Ishikawa (cell line): Measurements from ENCODE around the gene ZBED2.

Experiments
- CEBPB ChIP-seq: IDR thresholded peaks from 2 replicates; pipeline ENCODE4 v1.6.1; 2012
- CREB1 ChIP-seq: IDR thresholded peaks from 2 replicates; pipeline ENCODE4 v1.6.1; 2012; ENCODE audit warnings: low read depth
- EGR1 ChIP-seq: IDR thresholded peaks from 2 replicates; pipeline ENCODE4 v1.6.1; 2012
- EP300 ChIP-seq: IDR thresholded peaks from 2 replicates; pipeline ENCODE4 v1.6.1; 2012; ENCODE audit warnings: borderline replicate concordance
- FOXM1 ChIP-seq: IDR thresholded peaks from 2 replicates; pipeline ENCODE4 v1.6.1; 2012; ENCODE audit warnings: low read depth, borderline replicate concordance
- MAX ChIP-seq: IDR thresholded peaks from 2 replicates; pipeline ENCODE4 v1.6.1; 2012
- NFIC ChIP-seq: IDR thresholded peaks from 2 replicates; pipeline ENCODE4 v1.6.1; 2012
- RAD21 ChIP-seq: IDR thresholded peaks from 2 replicates; pipeline ENCODE4 v1.6.1; 2012; ENCODE audit warnings: low read depth
- REST ChIP-seq: IDR thresholded peaks from 2 replicates; pipeline ENCODE4 v1.6.1; 2012; ENCODE audit warnings: low read depth, mild to moderate bottlenecking
- TAF1 ChIP-seq: IDR thresholded peaks from 2 replicates; pipeline ENCODE4 v1.6.1; 2012; ENCODE audit warnings: low read depth, mild to moderate bottlenecking
- TCF12 ChIP-seq: IDR thresholded peaks from 2 replicates; pipeline ENCODE4 v1.6.1; 2012; ENCODE audit warnings: low read depth
- TEAD4 ChIP-seq: IDR thresholded peaks from 2 replicates; pipeline ENCODE4 v1.6.1; 2012
- USF1 ChIP-seq: IDR thresholded peaks from 2 replicates; pipeline ENCODE4 v1.6.1; 2012
- YY1 ChIP-seq: IDR thresholded peaks from 2 replicates; pipeline ENCODE4 v1.6.1; 2012; ENCODE audit warnings: low read depth
- ZBTB7A ChIP-seq: IDR thresholded peaks from 2 replicates; pipeline ENCODE4 v1.6.1; 2012; ENCODE audit warnings: low read depth

The ZBED2 gene

GRCh38 chr3:111603679-111604078, 8.5 kb upstream of the ZBED2 start:
- TF ChIP-seq REST: no peak
- TF ChIP-seq TAF1: no peak
- no peak for TF ChIP-seq NFIC
- TF ChIP-seq EGR1: no peak
- no peak for TF ChIP-seq MAX
- no peak for TF ChIP-seq TCF12
- no peak for TF ChIP-seq ZBTB7A
- TF ChIP-seq YY1: no peak
- TF ChIP-seq FOXM1: no peak
- no peak for TF ChIP-seq TEAD4
- TF ChIP-seq USF1: no peak
- TF ChIP-seq RAD21: no peak
- no peak for TF ChIP-seq EP300
- no peak for TF ChIP-seq CEBPB
- TF ChIP-seq CREB1: no peak

- TF ChIP-seq REST: no peak
- no peak for TF ChIP-seq EP300
- TF ChIP-seq TAF1: no peak
- TF ChIP-seq RAD21: no peak
- TF ChIP-seq CEBPB: no peak
- TF ChIP-seq FOXM1: no peak
- no peak for TF ChIP-seq NFIC
- TF ChIP-seq MAX: no peak
- no peak for TF ChIP-seq TCF12
- no peak for TF ChIP-seq TEAD4
- no peak for TF ChIP-seq YY1
- no peak for TF ChIP-seq EGR1
- TF ChIP-seq USF1: no peak
Measured at GRCh38 chr3:111601810-111602209, 6.7 kb upstream of the ZBED2 start.

GRCh38 chr3:111598552-111598951, 3.4 kb upstream of the ZBED2 start:
- TF ChIP-seq ZBTB7A: no peak
- no peak for TF ChIP-seq MAX
- no peak for TF ChIP-seq FOXM1
- TF ChIP-seq NFIC: no peak
- no peak for TF ChIP-seq TEAD4
- no peak for TF ChIP-seq EP300
- no peak for TF ChIP-seq RAD21
- TF ChIP-seq USF1: no peak
- no peak for TF ChIP-seq CEBPB
- no peak for TF ChIP-seq CREB1
- TF ChIP-seq YY1: no peak
- no peak for TF ChIP-seq TAF1
- no peak for TF ChIP-seq TCF12
- TF ChIP-seq REST: no peak
- TF ChIP-seq EGR1: no peak

GRCh38 chr3:111598139-111598538, 3.0 kb upstream of the ZBED2 start:
- TF ChIP-seq CREB1 (no peak), CEBPB (no peak), MAX (no peak), EP300 (no peak), RAD21 (no peak), TCF12 (no peak), FOXM1 (no peak), NFIC (no peak), ZBTB7A (no peak), TEAD4 (no peak), YY1 (no peak), USF1 (no peak), REST (no peak), TAF1 (no peak), EGR1 (no peak)
